Endometrial microvascular endothelial cells (primary cell): ENCODE measurements around the gene NTN5. TPM values are rescaled to one million over a fixed set of nuclear protein-coding genes. Genes with fewer than 3 reads are reported as not detected.

ENCODE experiments used
- in situ Hi-C: cut with HindIII; loops from 2 replicates; pipeline ENCODE4 v1.10.0; 2017; ENCODE audit warnings: low sequenced_read_pairs, low pct_unique_long_range_greater_than_20kb; ENCODE audit errors: inconsistent ontology term
- total RNA-seq: library from RNA; depleted of rRNA; stranded (reverse); fragments of >200 nt; gene quantifications from one replicate; pipeline ENCODE4 v1.2.3, GENCODE V29; 2015; ENCODE audit errors: inconsistent ontology term

NTN5 gene
- total RNA-seq, 1 donor from 2014 or later = not detected

DNA sequence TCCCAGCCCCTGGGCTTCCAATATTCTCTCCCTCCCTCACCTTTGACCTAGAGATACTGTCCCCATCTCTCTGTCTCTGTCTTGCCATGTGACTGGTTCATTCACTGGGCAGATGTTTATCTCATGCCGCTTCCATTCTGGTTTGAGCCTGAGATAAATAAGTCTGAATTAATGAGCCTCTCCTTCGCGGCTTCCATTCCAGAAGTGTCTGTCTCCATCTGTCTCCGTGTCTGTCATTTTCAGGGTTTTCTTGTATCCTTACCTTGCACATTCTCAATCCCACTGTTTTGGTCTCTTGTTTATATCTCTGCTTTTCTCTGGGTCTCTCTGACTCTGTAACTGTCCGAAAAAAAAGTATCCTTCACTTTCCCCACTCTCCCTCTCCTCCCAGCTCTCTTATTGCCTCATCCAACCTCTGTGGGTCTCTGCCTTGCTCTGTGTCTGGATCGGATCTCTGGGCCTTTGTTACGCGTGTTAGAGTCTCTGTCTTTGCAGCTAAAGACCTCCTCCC lies 49.2 kb downstream of the NTN5 start:
- in situ Hi-C loops = loop anchor here (25.0 kb wide), 1 partner anchor 161 kb away; the partner anchor contains the start of genes CYTH2 and KCNJ14

DNA sequence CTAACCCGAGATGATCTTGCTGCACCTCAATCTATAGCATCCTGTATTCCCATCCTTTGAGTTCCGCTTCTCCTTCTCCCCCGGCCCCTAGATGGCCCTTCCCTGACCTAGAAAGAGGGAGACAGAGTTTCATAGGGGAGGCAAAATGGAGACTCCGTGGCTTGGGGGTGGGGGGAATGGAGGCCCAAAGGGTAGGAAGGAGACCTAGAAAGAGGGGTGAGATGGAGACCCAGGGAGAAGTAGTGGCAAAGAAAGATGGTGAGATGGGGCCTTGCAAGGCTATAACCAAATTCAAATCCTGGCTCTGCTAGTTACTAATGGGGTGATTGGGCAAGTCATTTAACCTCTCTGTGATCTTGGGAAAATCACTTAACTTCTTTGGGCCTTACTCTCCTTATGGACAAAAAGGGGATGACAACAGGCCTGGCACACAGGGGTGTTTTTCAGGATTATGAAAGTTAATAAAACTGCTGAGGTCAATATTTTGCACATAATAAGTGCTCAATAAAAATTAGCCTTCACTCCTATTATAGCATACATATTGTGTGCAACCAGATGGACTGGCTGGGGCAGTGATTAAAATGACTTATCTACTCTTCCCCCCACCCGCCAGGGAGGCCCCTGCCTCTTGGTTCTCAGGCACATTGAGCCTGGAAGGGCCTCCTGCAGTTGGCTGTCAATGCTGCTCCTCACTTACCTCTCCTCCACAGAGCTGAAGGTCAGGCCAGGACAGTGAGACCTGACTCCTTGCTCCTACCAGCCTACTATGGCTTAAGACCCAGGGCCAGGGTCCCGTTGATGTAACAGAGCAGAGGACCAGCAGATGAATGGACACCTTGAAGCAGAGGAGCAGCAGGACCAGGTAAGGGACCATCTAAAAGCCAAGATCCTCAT lies 52.9 kb downstream of the NTN5 start:
- in situ Hi-C loops = loop anchor here (25.0 kb wide), 1 partner anchor 158 kb away; the partner anchor contains the start of genes CYTH2 and KCNJ14

DNA sequence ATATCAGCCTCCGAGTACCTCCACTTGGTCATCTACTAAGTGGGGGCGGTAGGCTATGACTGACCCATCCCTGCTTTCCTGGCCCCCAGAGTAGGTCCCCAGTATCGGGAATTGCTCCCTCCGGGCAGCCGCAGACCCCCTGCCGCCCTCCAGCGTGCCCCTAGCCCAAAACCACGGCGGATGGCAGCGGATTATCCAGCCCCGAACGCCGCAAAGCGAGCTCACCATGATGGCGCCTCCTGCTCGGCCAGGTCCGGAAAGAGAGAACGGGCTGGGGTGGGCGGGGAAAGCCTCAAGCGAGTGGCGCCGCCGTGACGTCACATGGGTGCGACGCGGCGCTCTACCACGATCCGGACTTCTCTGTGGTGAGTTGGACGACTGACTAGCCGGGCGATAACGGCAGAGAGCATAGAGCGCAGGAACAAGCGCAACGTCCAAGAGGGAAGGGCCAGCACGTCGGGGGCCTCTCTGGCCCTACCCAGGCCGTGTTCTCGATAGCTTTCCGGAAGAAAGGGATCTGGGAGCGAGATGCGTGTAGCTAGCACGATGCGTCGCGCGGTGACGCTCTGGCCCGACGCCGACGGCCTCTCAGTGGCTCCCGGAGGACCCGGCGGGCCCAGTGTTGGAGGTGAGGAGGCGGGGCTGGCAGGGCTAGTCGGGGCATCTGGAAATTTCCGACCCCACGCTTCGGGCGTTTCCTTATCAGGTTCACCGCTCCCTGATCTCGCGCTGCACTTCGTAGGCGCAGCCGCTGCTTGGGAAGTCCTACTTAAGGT lies 53.7 kb downstream of the NTN5 start, which contains the start of the genes RPL18 and SPHK2:
TSS of gene RPL18 (minus strand) at position 263 of the 776 bp plus-strand sequence. CDS start at position 228, 35 bp downstream.
TSS of gene SPHK2 (plus strand) at position 591 of the 776 bp plus-strand sequence. CDS start 1,009 bp downstream, outside the sequence.
- in situ Hi-C loops = loop anchor here (25.0 kb wide), 1 partner anchor 157 kb away; the partner anchor contains the start of genes CYTH2 and KCNJ14

DNA sequence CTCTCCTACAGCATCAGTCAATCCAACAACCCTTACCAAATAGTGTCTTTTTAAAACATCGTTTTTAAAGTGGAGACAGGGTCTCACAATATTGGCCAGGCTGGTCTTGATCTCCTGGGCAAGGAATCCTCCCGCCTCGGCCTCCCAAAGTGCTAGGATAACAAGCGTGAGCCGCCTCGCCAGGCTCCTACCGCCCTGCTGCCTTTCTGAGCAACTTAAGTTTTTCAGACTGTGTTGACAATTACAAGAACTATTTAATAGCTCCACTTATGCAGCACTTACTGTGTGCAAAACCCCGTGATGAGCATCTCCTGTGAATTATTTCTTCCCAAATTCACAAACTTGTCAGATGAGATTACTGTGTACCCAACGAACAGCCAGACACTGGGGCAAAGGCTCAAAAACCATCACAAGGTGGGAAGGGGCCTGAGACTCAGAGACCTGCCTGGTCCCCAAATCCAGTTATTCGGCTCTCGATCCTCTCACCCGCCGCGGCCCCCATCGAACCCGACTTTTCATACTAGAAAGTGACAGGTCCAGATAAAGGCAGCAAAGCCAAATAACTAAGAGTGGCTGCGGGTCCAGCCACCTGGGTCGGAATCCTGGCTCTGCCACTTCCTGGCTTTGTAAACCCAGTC lies 54.4 kb downstream of the NTN5 start:
- in situ Hi-C loops = loop anchor here (25.0 kb wide), 1 partner anchor 156 kb away; the partner anchor contains the start of genes CYTH2 and KCNJ14

DNA sequence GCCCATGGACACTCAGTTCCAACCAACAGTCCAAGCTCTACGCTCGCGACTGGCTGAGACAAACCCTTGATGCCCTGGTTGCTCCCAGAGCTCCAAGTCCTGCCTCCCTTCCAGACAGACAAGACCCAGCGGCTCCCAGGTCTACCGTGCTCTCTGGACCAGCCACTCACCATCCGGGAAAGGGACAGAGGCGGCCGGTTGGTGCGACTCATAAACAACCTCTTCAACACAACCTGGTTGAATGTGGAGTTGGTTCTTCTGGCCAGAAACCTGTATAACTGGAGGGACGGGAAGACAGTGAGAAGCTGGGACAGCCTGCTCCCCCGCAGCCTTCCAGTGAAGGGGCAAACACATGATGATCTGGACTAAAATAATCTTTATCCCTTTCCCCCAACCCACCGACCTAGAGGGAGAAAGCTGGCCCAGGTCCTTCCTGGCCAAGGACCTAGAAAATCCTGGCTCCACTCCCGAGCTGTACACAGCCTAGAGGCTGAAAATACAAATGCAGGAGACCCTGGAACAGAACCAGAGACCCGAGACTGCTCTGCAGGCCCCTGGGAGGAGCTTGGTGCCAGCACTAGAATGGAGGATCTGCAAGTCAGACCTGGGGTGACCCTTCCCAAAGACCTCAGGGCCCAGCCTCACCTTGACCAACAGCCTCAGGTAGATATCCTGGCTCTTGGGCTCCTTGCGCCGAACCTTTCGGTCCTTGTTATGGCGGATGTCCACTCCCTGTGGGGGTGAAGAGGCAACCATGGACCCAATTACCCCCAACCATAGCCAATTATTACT lies 55.5 kb downstream of the NTN5 start:
- in situ Hi-C loops = loop anchor here (25.0 kb wide), 1 partner anchor 155 kb away; the partner anchor contains the start of genes CYTH2 and KCNJ14

DNA sequence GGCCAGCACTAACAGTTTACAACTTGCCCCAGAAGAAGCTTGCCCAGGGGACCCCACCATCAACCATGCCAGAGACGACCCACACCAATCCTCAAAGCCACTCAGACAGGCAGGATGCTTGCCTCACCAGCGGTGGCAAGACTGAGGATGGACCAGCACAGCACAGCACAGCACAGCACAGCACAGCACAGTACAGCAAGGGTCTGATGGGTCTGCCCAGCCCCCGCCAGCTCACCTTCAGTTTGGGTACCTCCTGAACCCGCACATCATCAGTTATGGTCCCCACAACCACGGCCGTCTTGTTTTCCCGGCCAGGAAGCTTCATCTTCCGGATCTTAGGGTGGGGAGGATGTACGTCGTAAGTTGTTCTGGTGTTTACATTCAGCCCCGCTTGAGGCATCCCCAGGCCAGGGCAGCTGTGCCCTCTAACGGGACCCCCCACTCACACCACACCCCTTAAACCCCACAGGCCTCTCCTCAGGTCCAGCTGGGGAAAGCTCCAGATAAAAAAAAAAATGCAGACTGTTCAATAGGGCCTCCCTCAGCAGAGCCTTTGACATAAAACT lies 56.2 kb downstream of the NTN5 start:
- in situ Hi-C loops = loop anchor here (25.0 kb wide), 1 partner anchor 154 kb away; the partner anchor contains the start of genes CYTH2 and KCNJ14

DNA sequence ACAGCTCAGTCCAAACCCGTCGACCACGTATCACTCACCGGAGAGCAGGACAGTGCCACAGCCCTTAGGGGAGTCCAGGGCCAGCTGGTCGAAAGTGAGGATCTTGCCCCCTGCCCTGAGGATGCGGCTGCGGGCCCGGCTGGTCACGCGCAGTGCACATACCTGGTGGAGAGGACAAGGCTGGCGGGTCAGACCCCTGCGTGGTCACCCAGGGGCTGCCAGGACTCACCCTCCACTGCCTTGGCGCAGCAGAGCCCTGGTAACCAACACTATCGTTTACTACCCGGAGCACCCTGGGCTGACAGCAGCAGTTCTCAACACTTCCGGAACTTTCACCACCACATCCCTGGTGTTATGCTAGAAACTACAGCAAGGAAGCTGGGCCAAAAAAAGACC lies 56.8 kb downstream of the NTN5 start:
- in situ Hi-C loops = loop anchor here (25.0 kb wide), 1 partner anchor 154 kb away; the partner anchor contains the start of genes CYTH2 and KCNJ14

DNA sequence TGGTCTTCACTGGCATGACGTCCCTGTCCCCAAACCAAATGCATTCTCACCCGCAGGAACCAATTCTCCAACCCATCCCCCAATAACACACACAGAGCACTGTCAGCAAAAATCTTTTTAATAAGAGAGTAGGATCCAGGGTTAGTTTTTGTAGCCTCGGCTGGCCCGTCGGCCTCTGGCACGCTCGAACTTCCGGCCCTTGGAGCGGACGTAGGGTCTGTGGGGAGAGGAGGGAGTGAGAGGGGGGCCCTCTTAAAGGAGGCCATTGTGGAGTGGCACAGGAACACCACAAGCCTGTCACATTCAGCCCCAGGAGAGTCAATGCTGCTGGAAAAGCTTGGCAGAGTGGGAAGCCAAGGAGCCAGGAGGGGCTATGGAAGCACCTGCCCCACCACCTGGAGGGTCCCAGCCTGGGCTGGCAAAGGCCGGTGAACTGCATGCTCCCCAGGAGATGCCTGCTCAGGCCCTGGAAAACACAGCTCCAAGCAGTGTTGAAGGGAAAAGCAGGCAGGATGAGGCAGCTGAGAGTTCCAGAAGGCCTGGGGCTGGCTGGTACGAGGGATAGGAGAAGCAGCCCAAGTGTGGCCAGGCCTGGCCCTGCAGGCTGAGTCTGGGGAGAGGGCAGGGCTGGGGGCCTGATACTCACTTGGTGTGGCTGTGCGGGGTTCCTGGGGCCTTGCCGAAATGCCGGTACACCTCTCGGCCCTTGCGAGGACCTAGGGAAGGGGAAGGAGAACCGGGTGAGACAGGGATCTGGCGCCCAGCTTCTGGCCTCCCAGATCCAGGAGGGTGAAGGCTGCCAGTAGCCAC lies 57.4 kb downstream of the NTN5 start:
- in situ Hi-C loops = loop anchor here (25.0 kb wide), 1 partner anchor 153 kb away; the partner anchor contains the start of genes CYTH2 and KCNJ14

DNA sequence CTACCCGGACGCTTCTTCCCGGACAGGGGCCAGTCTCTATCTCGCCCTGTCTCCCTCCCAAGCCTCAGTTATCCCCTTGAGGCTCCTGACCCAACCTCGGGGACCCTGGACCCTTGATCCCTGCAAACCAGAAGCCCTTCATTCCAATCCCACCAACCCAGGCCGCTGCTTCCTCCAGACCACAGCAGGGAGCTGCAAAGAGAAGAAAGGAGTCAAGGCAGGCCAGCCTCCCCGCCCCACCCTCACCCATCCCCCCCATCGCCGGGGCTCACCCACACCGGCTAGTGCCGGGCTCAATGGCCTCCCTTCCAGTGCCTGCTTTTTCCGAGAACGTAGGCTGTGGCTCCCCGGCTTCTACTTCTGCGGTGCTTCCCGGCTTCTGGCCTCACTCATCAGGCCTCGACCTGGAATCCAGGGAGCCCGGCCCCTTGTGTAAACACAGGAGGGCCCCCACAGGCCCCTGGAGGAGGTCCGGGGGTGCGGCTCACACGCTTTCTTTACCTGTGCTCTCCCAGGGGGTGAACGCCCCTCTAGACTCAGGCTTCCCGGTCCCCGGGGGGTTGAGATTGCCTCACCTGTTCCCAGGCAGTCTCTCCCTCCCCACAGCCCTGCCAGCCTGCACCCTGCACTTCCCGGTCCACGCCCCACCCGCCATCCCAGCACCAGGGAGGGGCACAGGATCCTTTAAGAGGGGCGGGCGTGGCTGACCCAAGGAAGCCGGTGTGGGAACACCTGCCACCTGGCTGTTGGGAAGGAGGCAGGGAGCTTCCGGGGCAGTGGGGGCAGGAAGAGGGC lies 58.2 kb downstream of the NTN5 start, which contains the start of gene FAM83E:
TSS of gene FAM83E (minus strand) at position 641 of the 795 bp plus-strand sequence. CDS start 1,704 bp downstream, outside the sequence.
- in situ Hi-C loops = loop anchor here (25.0 kb wide), 1 partner anchor 152 kb away; the partner anchor contains the start of genes CYTH2 and KCNJ14

DNA sequence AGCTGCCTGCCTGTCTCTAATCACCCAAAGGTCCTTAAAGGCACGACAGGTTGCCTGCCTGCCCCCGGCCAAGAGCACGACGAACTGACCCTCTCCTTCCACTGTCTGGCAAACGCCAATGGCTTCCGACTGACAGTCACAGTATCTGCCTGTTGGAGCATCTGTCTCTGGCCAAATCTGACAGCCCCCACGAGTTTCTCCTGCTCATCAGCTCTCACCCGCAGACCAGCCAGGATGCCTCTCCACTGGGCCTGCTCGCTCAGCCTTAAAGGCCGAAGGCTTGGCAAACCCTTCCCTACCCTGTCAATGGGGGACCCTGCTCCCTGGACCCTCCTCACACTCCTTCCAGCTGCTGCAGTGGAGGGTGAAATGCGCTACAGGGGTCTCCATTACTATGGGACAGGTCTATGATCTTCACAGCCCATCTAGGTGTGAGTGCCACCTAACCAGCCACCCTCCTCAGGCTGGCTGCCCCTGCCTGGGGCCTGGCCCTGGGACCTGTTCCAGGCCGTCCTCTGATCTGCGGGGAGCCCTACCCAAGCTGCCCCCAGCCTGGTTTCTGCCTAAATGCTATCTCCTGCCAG lies 58.9 kb downstream of the NTN5 start:
- in situ Hi-C loops = loop anchor here (25.0 kb wide), 1 partner anchor 152 kb away; the partner anchor contains the start of genes CYTH2 and KCNJ14

DNA sequence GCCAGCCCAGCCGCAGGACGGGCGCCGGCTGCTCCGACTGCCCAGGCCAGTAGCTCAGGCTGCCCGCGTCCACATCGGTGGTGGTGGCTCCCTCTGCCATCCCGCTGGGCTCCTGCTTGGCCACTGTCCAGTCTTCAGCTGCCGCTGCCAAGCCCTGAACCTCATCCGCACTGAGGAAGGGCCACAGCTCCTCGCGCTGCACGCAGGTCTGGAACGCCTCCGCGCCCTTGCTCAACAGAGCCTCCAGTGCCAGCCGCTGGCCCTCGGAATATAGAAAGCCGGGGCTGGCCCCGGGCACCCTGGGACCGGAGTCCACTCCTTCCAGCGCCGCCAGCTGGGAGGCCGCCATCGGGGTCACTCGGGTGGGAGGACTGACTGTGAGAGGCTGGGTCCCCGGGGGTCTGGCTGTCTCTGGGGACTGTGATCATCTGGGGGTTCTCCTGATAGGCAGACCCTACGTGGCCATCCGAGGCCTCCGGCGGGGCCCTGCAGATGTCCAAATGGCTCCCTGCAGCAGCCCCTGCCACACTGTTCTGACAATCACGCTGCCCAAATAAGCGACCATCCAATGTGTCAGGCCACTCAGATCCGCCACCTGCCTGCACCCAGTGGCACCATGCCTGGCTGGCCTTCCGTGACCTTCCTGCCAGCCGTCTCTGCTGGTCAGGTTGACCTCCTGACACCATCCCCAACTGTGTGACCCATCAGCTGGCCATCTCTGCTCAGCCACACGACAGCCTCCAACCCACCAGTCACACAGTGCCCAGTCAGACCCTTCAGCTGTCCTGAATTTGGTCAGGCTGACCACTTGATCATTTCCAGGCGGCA lies 59.6 kb downstream of the NTN5 start:
- in situ Hi-C loops = loop anchor here (25.0 kb wide), 1 partner anchor 151 kb away; the partner anchor contains the start of genes CYTH2 and KCNJ14

DNA sequence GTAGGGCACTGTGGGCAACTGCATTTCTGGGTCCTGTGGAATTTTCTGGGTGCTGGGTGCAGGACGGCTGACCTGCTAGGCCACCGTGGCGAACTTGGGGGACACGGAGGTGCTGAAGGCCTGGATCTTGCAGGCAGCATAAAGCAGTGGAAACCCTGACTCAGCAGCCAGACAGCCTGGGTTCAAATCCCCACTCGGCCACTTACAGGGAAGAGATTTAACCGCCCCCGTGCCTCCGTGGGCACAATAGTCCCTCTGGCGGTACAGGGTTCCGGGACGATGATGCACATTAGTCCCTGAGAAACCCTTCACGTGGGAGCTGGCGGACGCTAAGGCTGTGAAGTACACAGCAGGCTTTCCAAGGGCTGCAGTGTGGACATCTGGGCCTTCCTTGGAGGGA lies 60.9 kb downstream of the NTN5 start:
- in situ Hi-C loops = loop anchor here (25.0 kb wide), 1 partner anchor 150 kb away; the partner anchor contains the start of genes CYTH2 and KCNJ14
